ENCODE results near the gene ITGA1.
A peak's percentile ranks its signal among the peaks of the same experiment; 100 is the strongest.

ITGA1 gene

DNA sequence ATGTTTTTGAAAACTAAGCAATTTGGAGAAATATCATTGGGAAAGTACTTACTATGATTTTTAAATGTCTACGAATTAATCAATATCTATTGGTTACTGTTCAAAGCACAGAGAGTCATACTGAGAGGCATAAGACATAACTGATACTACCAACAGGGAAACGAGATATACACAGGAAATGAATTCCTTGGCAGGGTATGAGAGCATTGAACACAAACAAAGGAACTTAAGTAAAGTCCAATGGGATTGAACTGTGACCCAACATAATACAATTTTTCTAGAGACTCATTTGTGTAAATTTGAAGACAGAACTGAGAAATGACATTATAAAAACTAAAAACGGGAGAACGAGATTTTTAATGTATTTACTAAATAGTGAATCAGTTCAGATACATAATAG lies 1.3 kb upstream of the ITGA1 start:
- no peak overlapping the region for H3K4me3 ChIP-seq (ENCODE audit: insufficient read depth, low read depth, low read length)
- H3K9me3 ChIP-seq (ENCODE audit: control insufficient read depth, low read length) = no peaks in the 10 kb centered on the region
- H3K27ac ChIP-seq (ENCODE audit: insufficient read depth, low read depth, low read length, poor library complexity, severe bottlenecking) = no peak overlapping the region
- H3K4me1 ChIP-seq (ENCODE audit: control insufficient read depth, insufficient read depth, low read length) = no peaks in the 10 kb centered on the region
- no peaks in the 10 kb centered on the region for H3K36me3 ChIP-seq (ENCODE audit: control insufficient read depth, insufficient read depth, low read length)
- 91 to 100% methylated on average over 1 to 4 of the region's 4 CpGs for WGBS, 2 experiments
- H3K27me3 ChIP-seq (ENCODE audit: control insufficient read depth, insufficient read depth, low read length, poor library complexity, severe bottlenecking) = peaks cover 31% of the 10 kb centered on the region

DNA sequence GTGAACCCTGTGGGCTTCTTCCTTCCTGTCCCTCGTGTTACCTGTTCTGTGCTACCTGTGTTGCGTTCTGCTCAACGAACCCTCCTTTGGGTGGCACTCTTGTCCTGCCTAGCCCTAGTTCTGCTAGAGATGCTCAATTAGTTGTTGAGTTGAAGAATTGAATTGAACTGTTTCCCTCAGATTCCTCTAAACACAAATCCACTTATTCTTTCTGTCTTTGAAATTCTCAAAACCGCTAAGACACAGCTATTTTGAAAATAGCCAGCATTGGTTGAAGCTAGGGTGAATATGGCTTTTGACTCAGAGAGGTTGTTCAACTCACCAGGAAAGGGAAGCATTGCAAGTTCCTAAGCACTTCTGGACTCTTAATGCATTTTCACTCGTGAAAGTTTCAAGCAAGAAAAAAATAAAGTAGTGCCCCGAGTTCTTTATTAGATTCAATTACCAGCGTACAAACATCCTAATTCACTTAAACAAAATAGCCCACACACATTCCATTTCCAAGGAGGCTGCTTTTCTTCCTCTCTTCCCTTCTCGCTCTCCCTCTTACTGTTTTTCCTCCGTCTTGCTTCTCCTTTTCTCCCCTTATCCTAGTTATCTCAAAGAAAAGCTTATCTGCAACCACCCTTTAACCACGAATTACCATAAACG lies 642 bp upstream of the ITGA1 start:
- no peaks in the 10 kb centered on the region for H3K9me3 ChIP-seq (ENCODE audit: control insufficient read depth, low read length)
- H3K36me3 ChIP-seq (ENCODE audit: control insufficient read depth, insufficient read depth, low read length) = no peaks in the 10 kb centered on the region
- no peaks in the 10 kb centered on the region for H3K4me1 ChIP-seq (ENCODE audit: control insufficient read depth, insufficient read depth, low read length)
- H3K27ac ChIP-seq (ENCODE audit: insufficient read depth, low read depth, low read length, poor library complexity, severe bottlenecking) = no peak overlapping the region
- peaks cover 31% of the 10 kb centered on the region for H3K27me3 ChIP-seq (ENCODE audit: control insufficient read depth, insufficient read depth, low read length, poor library complexity, severe bottlenecking)
- 9 to 21% methylated on average over 10 to 11 of the region's 11 CpGs for WGBS, 2 experiments
- peak overlapping the region; percentile 63 for H3K4me3 ChIP-seq (ENCODE audit: insufficient read depth, low read depth, low read length)

GRCh38 chr5:52788505-52788821 lies 747 bp downstream of the ITGA1 start:
- peaks cover 31% of the 10 kb centered on the region for H3K27me3 ChIP-seq (ENCODE audit: control insufficient read depth, insufficient read depth, low read length, poor library complexity, severe bottlenecking)
- H3K36me3 ChIP-seq (ENCODE audit: control insufficient read depth, insufficient read depth, low read length) = no peaks in the 10 kb centered on the region
- no peaks in the 10 kb centered on the region for H3K4me1 ChIP-seq (ENCODE audit: control insufficient read depth, insufficient read depth, low read length)
- whole genome bisulfite sequencing, 2 experiments = 4 to 15% methylated on average over 5 to 6 of the region's 7 CpGs
- no peak overlapping the region for H3K27ac ChIP-seq (ENCODE audit: insufficient read depth, low read depth, low read length, poor library complexity, severe bottlenecking)
- H3K9me3 ChIP-seq (ENCODE audit: control insufficient read depth, low read length) = no peaks in the 10 kb centered on the region
- peak overlapping the region; percentile 63 for H3K4me3 ChIP-seq (ENCODE audit: insufficient read depth, low read depth, low read length)

- H3K9me3 ChIP-seq (ENCODE audit: control insufficient read depth, low read length) = no peaks in the 10 kb centered on the region
- H3K27ac ChIP-seq (ENCODE audit: insufficient read depth, low read depth, low read length, poor library complexity, severe bottlenecking) = no peak overlapping the region
- H3K36me3 ChIP-seq (ENCODE audit: control insufficient read depth, insufficient read depth, low read length) = no peaks in the 10 kb centered on the region
- 90 to 92% methylated on average over 1 of the region's 1 CpG for WGBS, 2 experiments
- H3K4me3 ChIP-seq (ENCODE audit: insufficient read depth, low read depth, low read length) = no peak overlapping the region
- H3K27me3 ChIP-seq (ENCODE audit: control insufficient read depth, insufficient read depth, low read length, poor library complexity, severe bottlenecking) = peaks cover 31% of the 10 kb centered on the region
- H3K4me1 ChIP-seq (ENCODE audit: control insufficient read depth, insufficient read depth, low read length) = no peaks in the 10 kb centered on the region
Observed at GRCh38 chr5:52789378-52789777, 1.7 kb downstream of the ITGA1 start.

DNA sequence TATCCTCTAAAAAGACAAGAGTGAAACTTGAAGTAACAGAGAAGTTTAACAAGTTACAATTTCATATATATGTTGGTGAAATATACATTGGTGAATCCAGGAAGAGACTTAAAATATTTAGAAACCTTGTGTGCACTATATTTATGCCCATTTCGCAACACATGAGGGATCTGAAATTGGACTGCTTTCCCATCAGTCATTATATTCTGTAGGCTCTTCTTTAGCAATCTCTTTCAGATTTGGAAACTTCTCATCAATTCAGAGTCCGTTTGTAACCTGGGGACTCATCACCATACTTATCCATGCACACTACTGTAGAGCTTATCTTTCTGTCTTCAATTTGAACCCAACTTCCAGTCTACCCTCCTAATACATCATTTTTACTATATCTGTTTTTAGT lies 2.1 kb downstream of the ITGA1 start:
- no peak overlapping the region for H3K4me3 ChIP-seq (ENCODE audit: insufficient read depth, low read depth, low read length)
- no peak overlapping the region for H3K27ac ChIP-seq (ENCODE audit: insufficient read depth, low read depth, low read length, poor library complexity, severe bottlenecking)
- H3K9me3 ChIP-seq (ENCODE audit: control insufficient read depth, low read length) = no peaks in the 10 kb centered on the region
- H3K27me3 ChIP-seq (ENCODE audit: control insufficient read depth, insufficient read depth, low read length, poor library complexity, severe bottlenecking) = peaks cover 31% of the 10 kb centered on the region
- no peaks in the 10 kb centered on the region for H3K4me1 ChIP-seq (ENCODE audit: control insufficient read depth, insufficient read depth, low read length)
- 89 to 100% methylated on average over 2 of the region's 2 CpGs for WGBS, 2 experiments
- no peaks in the 10 kb centered on the region for H3K36me3 ChIP-seq (ENCODE audit: control insufficient read depth, insufficient read depth, low read length)

- H3K4me3 ChIP-seq (ENCODE audit: insufficient read depth, low read depth, low read length) = no peak overlapping the region
- WGBS, 2 experiments = 100% methylated on average over 1 of the region's 1 CpG; no CpG with 5 or more reads in 1 of the 2 experiments
- H3K27me3 ChIP-seq (ENCODE audit: control insufficient read depth, insufficient read depth, low read length, poor library complexity, severe bottlenecking) = peaks cover 31% of the 10 kb centered on the region
- H3K4me1 ChIP-seq (ENCODE audit: control insufficient read depth, insufficient read depth, low read length) = no peaks in the 10 kb centered on the region
- no peak overlapping the region for H3K27ac ChIP-seq (ENCODE audit: insufficient read depth, low read depth, low read length, poor library complexity, severe bottlenecking)
- no peaks in the 10 kb centered on the region for H3K9me3 ChIP-seq (ENCODE audit: control insufficient read depth, low read length)
- no peaks in the 10 kb centered on the region for H3K36me3 ChIP-seq (ENCODE audit: control insufficient read depth, insufficient read depth, low read length)
Observed at GRCh38 chr5:52791366-52791765, 3.6 kb downstream of the ITGA1 start.

- 90% methylated on average over 1 of the region's 1 CpG; no CpG with 5 or more reads in 1 of the 2 experiments for WGBS, 2 experiments
- Histone ChIP-seq H3K9me3 (ENCODE audit: control insufficient read depth, low read length) (no peaks in the 10 kb centered on the region), H3K4me3 (ENCODE audit: insufficient read depth, low read depth, low read length) (no peak overlapping the region), H3K36me3 (ENCODE audit: control insufficient read depth, insufficient read depth, low read length) (no peaks in the 10 kb centered on the region), H3K27ac (ENCODE audit: insufficient read depth, low read depth, low read length, poor library complexity, severe bottlenecking) (no peak overlapping the region), H3K27me3 (ENCODE audit: control insufficient read depth, insufficient read depth, low read length, poor library complexity, severe bottlenecking) (peaks cover 2% of the 10 kb centered on the region), H3K4me1 (ENCODE audit: control insufficient read depth, insufficient read depth, low read length) (peaks cover 15% of the 10 kb centered on the region)
Observed at GRCh38 chr5:52794519-52794918, 6.8 kb downstream of the ITGA1 start.

DNA sequence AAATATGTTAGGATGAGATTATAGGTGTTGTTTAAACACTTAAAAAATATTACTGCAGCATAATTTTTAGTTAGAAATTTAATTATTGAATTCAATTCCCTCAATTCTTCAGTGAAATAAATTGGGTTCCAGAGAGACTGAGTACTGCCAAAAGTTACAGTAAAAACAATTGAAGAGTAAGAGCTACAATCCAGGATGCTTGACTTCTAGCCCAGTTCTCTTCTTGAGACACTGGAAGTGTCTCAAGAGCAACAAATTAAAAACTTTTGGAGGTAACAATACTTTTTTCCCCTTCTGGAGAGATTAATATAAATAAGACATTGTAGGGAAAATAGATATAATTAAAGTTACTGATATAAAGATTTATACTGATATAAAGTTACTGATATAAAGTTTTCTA lies 8.3 kb downstream of the ITGA1 start:
- H3K4me1 ChIP-seq (ENCODE audit: control insufficient read depth, insufficient read depth, low read length) = peaks cover 15% of the 10 kb centered on the region
- H3K4me3 ChIP-seq (ENCODE audit: insufficient read depth, low read depth, low read length) = no peak overlapping the region
- H3K27ac ChIP-seq (ENCODE audit: insufficient read depth, low read depth, low read length, poor library complexity, severe bottlenecking) = no peak overlapping the region
- H3K27me3 ChIP-seq (ENCODE audit: control insufficient read depth, insufficient read depth, low read length, poor library complexity, severe bottlenecking) = no peaks in the 10 kb centered on the region
- no peaks in the 10 kb centered on the region for H3K9me3 ChIP-seq (ENCODE audit: control insufficient read depth, low read length)
- H3K36me3 ChIP-seq (ENCODE audit: control insufficient read depth, insufficient read depth, low read length) = no peaks in the 10 kb centered on the region

DNA sequence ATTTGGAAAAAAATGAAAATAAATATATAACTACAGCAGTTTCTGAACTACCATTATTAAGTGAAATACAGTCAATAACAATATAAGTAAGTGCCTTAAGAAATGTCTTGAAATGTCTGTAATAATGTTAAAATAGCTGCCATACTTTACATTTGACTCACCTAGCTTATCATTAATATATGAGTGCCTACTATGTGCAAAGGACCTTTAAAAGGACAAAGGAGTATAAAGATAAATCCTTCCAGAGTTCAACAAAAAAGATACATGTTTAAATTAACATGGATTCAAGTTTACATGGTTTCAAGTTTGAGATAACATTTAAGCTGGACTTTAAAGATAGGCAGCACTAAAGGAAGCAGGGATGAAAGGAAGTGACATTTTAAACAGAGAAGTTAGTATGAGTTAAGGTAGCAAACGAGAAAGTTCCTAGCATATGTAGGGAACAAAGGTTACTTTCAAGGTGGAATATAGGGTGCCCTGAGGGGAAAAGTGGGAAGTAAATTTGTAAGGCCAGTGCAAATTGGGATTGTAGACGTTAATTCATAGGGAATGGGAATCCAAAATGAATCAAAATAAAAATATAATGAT lies 8.9 kb downstream of the ITGA1 start:
- WGBS, 2 experiments = 86 to 96% methylated on average over 1 to 2 of the region's 2 CpGs
- no peak overlapping the region for H3K27ac ChIP-seq (ENCODE audit: insufficient read depth, low read depth, low read length, poor library complexity, severe bottlenecking)
- H3K27me3 ChIP-seq (ENCODE audit: control insufficient read depth, insufficient read depth, low read length, poor library complexity, severe bottlenecking) = no peaks in the 10 kb centered on the region
- peaks cover 15% of the 10 kb centered on the region for H3K4me1 ChIP-seq (ENCODE audit: control insufficient read depth, insufficient read depth, low read length)
- H3K4me3 ChIP-seq (ENCODE audit: insufficient read depth, low read depth, low read length) = no peak overlapping the region
- no peaks in the 10 kb centered on the region for H3K36me3 ChIP-seq (ENCODE audit: control insufficient read depth, insufficient read depth, low read length)
- H3K9me3 ChIP-seq (ENCODE audit: control insufficient read depth, low read length) = no peaks in the 10 kb centered on the region

GRCh38 chr5:52798938-52799337 lies 11.2 kb downstream of the ITGA1 start:
- Histone ChIP-seq H3K36me3 (ENCODE audit: control insufficient read depth, insufficient read depth, low read length) (no peaks in the 10 kb centered on the region), H3K4me3 (ENCODE audit: insufficient read depth, low read depth, low read length) (peak overlapping the region; percentile 83), H3K27ac (ENCODE audit: insufficient read depth, low read depth, low read length, poor library complexity, severe bottlenecking) (peak overlapping the region; percentile 98), H3K27me3 (ENCODE audit: control insufficient read depth, insufficient read depth, low read length, poor library complexity, severe bottlenecking) (no peaks in the 10 kb centered on the region), H3K4me1 (ENCODE audit: control insufficient read depth, insufficient read depth, low read length) (peaks cover 22% of the 10 kb centered on the region), H3K9me3 (ENCODE audit: control insufficient read depth, low read length) (no peaks in the 10 kb centered on the region)
- 38 to 45% methylated on average over 3 of the region's 3 CpGs for WGBS, 2 experiments
